Astrocyte (in vitro differentiated cells and primary cell): ENCODE measurements around the gene NAB1.

Experiments
- EZH2 ChIP-seq: IDR thresholded peaks from 2 replicates; pipeline ENCODE4 v1.6.1; 2012; ENCODE audit warnings: mild to moderate bottlenecking, low read length, inconsistent platforms; ENCODE audit not compliant: insufficient read depth
- TF ChIP-seq, protein P1 (sequence below): IDR thresholded peaks from 2 replicates; pipeline ENCODE4 v1.5.1; 2011; ENCODE audit warnings: low read depth, mild to moderate bottlenecking, inconsistent platforms, low read length, moderate library complexity; ENCODE audit not compliant: insufficient read depth

DNA sequence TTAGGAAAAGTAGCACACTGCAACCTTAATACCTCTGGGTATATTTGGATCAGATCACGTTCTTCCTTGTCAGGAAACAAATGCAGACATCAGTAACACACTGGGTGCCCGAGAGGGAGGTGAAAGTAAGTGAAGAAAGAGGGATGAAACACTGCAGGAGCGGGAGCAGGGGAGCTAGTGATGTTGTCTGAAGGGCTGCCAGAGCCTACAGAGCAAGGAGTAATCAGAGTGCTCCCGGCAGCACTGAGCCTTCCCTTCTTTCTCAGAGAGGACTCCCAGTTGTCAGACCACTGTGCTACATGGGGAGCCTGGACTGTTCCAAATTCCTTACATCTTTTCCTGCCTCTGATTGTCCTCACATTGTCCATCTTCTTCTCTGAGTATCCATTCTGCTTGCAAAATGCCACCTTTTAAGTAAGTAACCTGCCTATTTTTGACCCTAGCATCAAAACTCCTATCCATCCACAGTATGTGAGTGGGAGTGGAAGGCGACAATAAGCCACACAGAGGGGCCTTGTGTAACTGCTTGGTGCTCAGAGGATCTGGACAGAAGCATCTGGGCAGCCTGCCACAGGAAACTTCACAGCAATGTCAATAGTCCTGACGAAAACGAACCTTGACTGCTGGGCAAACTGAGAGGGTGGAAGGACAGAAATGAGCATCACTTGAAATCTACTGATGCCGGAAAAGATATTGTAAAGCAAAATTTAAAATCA, 10.8 kb upstream of the NAB1 start:
- TF ChIP-seq, protein P1, sequence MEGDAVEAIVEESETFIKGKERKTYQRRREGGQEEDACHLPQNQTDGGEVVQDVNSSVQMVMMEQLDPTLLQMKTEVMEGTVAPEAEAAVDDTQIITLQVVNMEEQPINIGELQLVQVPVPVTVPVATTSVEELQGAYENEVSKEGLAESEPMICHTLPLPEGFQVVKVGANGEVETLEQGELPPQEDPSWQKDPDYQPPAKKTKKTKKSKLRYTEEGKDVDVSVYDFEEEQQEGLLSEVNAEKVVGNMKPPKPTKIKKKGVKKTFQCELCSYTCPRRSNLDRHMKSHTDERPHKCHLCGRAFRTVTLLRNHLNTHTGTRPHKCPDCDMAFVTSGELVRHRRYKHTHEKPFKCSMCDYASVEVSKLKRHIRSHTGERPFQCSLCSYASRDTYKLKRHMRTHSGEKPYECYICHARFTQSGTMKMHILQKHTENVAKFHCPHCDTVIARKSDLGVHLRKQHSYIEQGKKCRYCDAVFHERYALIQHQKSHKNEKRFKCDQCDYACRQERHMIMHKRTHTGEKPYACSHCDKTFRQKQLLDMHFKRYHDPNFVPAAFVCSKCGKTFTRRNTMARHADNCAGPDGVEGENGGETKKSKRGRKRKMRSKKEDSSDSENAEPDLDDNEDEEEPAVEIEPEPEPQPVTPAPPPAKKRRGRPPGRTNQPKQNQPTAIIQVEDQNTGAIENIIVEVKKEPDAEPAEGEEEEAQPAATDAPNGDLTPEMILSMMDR, result no peak
- no peak for TF ChIP-seq EZH2
